Amygdala (tissue), 56 donors: ENCODE measurements around the gene NCKAP5.

Experiments used
- DNase-seq, 56 donors: peaks; one replicate each; lab custom pipeline; 2025; lab: John Stamatoyannopoulos, UW

The NCKAP5 gene

GRCh38 chr2:133306236-133306635, 262.0 kb downstream of the NCKAP5 start:
- no peak for DNase-seq

- DNase-seq = no peak
These were observed 263.9 kb downstream of the NCKAP5 start for GRCh38 chr2:133304344-133304743.

- no peak for DNase-seq
These were observed 265.1 kb downstream of the NCKAP5 start for GRCh38 chr2:133303150-133303549.

- no peak for DNase-seq
These were observed 271.9 kb downstream of the NCKAP5 start for GRCh38 chr2:133296401-133296800.

- no peak for DNase-seq
These were observed 274.5 kb downstream of the NCKAP5 start for GRCh38 chr2:133293544-133294353.

- no peak for DNase-seq
These were observed 276.0 kb downstream of the NCKAP5 start for GRCh38 chr2:133292259-133292658.

- DNase-seq = no peak
These were observed 280.6 kb downstream of the NCKAP5 start for GRCh38 chr2:133287709-133288108.

GRCh38 chr2:133286326-133286922, 281.8 kb downstream of the NCKAP5 start:
- no peak for DNase-seq

- DNase-seq = no peak
These were observed 295.2 kb downstream of the NCKAP5 start for GRCh38 chr2:133273031-133273430.

GRCh38 chr2:133271105-133271504, 297.2 kb downstream of the NCKAP5 start:
- DNase-seq = no peak

GRCh38 chr2:133270550-133270949, 297.7 kb downstream of the NCKAP5 start:
- DNase-seq = no peak

GRCh38 chr2:133266926-133267590, 301.2 kb downstream of the NCKAP5 start:
- peak in 2 of 56 donors; percentile 23 to 26 for DNase-seq

- peak in 3 of 56 donors; percentile 14 to 37 (median 20) for DNase-seq
These were observed 302.0 kb downstream of the NCKAP5 start for GRCh38 chr2:133266041-133266925.

- DNase-seq = peak in 29 of 56 donors; percentile 20 to 78 (median 40)
These were observed 302.8 kb downstream of the NCKAP5 start for GRCh38 chr2:133265432-133265949.

- peak in 2 of 56 donors; percentile 45 to 63 for DNase-seq
These were observed 303.3 kb downstream of the NCKAP5 start for GRCh38 chr2:133264989-133265401.

GRCh38 chr2:133262893-133263292, 305.4 kb downstream of the NCKAP5 start:
- DNase-seq = peak in 1 of 56 donors; percentile 8

- DNase-seq = peak in 3 of 56 donors; percentile 11 to 42 (median 16)
These were observed 312.9 kb downstream of the NCKAP5 start for GRCh38 chr2:133255360-133255759.

- DNase-seq = no peak
These were observed 314.5 kb downstream of the NCKAP5 start for GRCh38 chr2:133253793-133254192.

- no peak for DNase-seq
These were observed 315.4 kb downstream of the NCKAP5 start for GRCh38 chr2:133252780-133253355.

- no peak for DNase-seq
These were observed 318.9 kb downstream of the NCKAP5 start for GRCh38 chr2:133249362-133249761.
